Activated CD8-positive, alpha-beta memory T cell treated with anti-CD3 and anti-CD28 coated beads, Interleukin-2, amount 10 ng/mL, durations not matched to agents 7 days and 5 days (primary cell): Measurements from ENCODE around the gene MUS81. TPM values are rescaled to one million over a fixed set of nuclear protein-coding genes. Genes with fewer than 3 reads are reported as not detected.
"Not testable (repeated sequence)": the region's sequence is repeated elsewhere in the genome, so short reads cannot be mapped to it uniquely, and the experiment has no call there.

Source experiments
- ATAC-seq: fragments of 150-1000 bp; cut with Tn5 transposase; one replicate; pipeline ENCODE4 v1.10.0; 2021; ENCODE audit warnings: moderate library complexity
- CTCF ChIA-PET: fragments of 350-600 bp; sonication (Branson Sonifier 250); formaldehyde crosslinking; loops from one replicate; lab custom pipeline; 2021; ENCODE audit warnings: antibody characterized with exemption; lab: Charles Lee
- DNase-seq: peaks from one replicate; pipeline ENCODE4 v3.0.0-alpha.2; 2020
- H3K27ac Mint-ChIP-seq: one replicate; pipeline ENCODE4 v1.8.0; 2021; ENCODE audit warnings: mild to moderate bottlenecking, mixed read lengths
- H3K27me3 Mint-ChIP-seq: one replicate; pipeline ENCODE4 v1.8.0; 2021; ENCODE audit warnings: mixed read lengths
- H3K36me3 Mint-ChIP-seq: one replicate; pipeline ENCODE4 v1.8.0; 2021; ENCODE audit warnings: mild to moderate bottlenecking, mixed read lengths
- H3K4me1 Mint-ChIP-seq: one replicate; pipeline ENCODE4 v1.8.0; 2021; ENCODE audit warnings: mixed read lengths
- H3K4me3 Mint-ChIP-seq: one replicate; pipeline ENCODE4 v1.8.0; 2021; ENCODE audit warnings: mild to moderate bottlenecking, moderate library complexity, mixed read lengths
- H3K9me3 Mint-ChIP-seq: one replicate; pipeline ENCODE4 v1.8.0; 2022; ENCODE audit warnings: low read depth, mixed read lengths
- total RNA-seq, 2 experiments: library from RNA; stranded (reverse); gene quantifications; one replicate each; pipeline ENCODE4 v1.2.3, GENCODE V29; 2021

The MUS81 gene
- total RNA-seq, 2 experiments from 2014 or later = 106 to 125 TPM

GRCh38 chr11:65826984-65827735 lies 33.1 kb upstream of the MUS81 start:
- H3K27me3 Mint-ChIP-seq = peaks cover 19% of the 10 kb centered on the region
- DNase-seq = no peak
- no peak overlapping the region for H3K27ac Mint-ChIP-seq
- H3K4me3 Mint-ChIP-seq = no peak overlapping the region
- no peak for ATAC-seq
- CTCF ChIA-PET = interaction anchor here (1.1 to 2.1 kb wide), 6 partner anchors 9 to 645 kb away, joined by 3 to 13 read pairs (median 4); partner anchors contain the start of genes CAPN1 and KAT5
- no peaks in the 10 kb centered on the region for H3K36me3 Mint-ChIP-seq
- peaks cover 17% of the 10 kb centered on the region for H3K4me1 Mint-ChIP-seq
- H3K9me3 Mint-ChIP-seq = no peaks in the 10 kb centered on the region

- Mint-ChIP-seq H3K27ac (no peak overlapping the region), H3K4me1 (peaks cover 24% of the 10 kb centered on the region), H3K27me3 (peaks cover 28% of the 10 kb centered on the region), H3K9me3 (no peaks in the 10 kb centered on the region), H3K36me3 (peaks cover 4% of the 10 kb centered on the region), H3K4me3 (no peak overlapping the region)
- CTCF ChIA-PET = interaction anchor here (0.6 to 1.7 kb wide), 4 partner anchors 11 to 123 kb away, joined by 3 to 7 read pairs (median 3); no protein-coding TSS in a partner anchor
- no peak for DNase-seq
- ATAC-seq = no peak
Measured at GRCh38 chr11:65829459-65829858, 30.8 kb upstream of the MUS81 start.

GRCh38 chr11:65832231-65832630 lies 28.0 kb upstream of the MUS81 start:
- H3K27ac Mint-ChIP-seq, ATAC-seq, H3K9me3 Mint-ChIP-seq, DNase-seq, H3K4me3 Mint-ChIP-seq, H3K36me3 Mint-ChIP-seq: not testable (repeated sequence)
- peaks cover 24% of the 10 kb centered on the region for H3K4me1 Mint-ChIP-seq
- CTCF ChIA-PET = interaction anchor here (1.0 to 3.9 kb wide), 13 partner anchors 10 to 190 kb away, joined by 3 to 24 read pairs (median 6); partner anchors contain the start of genes AP5B1, CFL1, FIBP and KAT5
- peaks cover 28% of the 10 kb centered on the region for H3K27me3 Mint-ChIP-seq

- DNase-seq (peak; percentile 97), ATAC-seq (peak; percentile 100)
- peaks cover 4% of the 10 kb centered on the region for H3K36me3 Mint-ChIP-seq
- H3K4me3 Mint-ChIP-seq = no peak within 1 kb of the TSS
- H3K27ac Mint-ChIP-seq = peak within 1 kb of the TSS; percentile 31
- H3K27me3 Mint-ChIP-seq = peaks cover 28% of the 10 kb centered on the region
- no peaks in the 10 kb centered on the region for H3K9me3 Mint-ChIP-seq
- CTCF ChIA-PET = interaction anchor here (0.6 to 3.9 kb wide), 20 partner anchors 12 to 1615 kb away, joined by 3 to 24 read pairs (median 4); partner anchors contain the start of genes AP5B1, CFL1, FIBP and KAT5
- peaks cover 15% of the 10 kb centered on the region for H3K4me1 Mint-ChIP-seq
Measured at GRCh38 chr11:65833297-65834030, 26.8 kb upstream of the MUS81 start, which contains the start of gene SNX32. Gene SNX32 (plus strand): TSS chr11:65833963. CDS start chr11:65834066, 103 bp downstream.

- no peaks in the 10 kb centered on the region for H3K9me3 Mint-ChIP-seq
- DNase-seq (no peak), ATAC-seq (no peak)
- peaks cover 13% of the 10 kb centered on the region for H3K4me1 Mint-ChIP-seq
- H3K36me3 Mint-ChIP-seq = peaks cover 4% of the 10 kb centered on the region
- CTCF ChIA-PET = interaction anchor here (0.7 to 3.9 kb wide), 11 partner anchors 17 to 154 kb away, joined by 3 to 24 read pairs (median 9); partner anchors contain the start of genes AP5B1, CFL1, FIBP and KAT5
- no peak overlapping the region for H3K27ac Mint-ChIP-seq
- H3K4me3 Mint-ChIP-seq = no peak overlapping the region
- peaks cover 25% of the 10 kb centered on the region for H3K27me3 Mint-ChIP-seq
Measured at GRCh38 chr11:65834202-65834601, 26.0 kb upstream of the MUS81 start.

- no peaks in the 10 kb centered on the region for H3K9me3 Mint-ChIP-seq
- H3K4me3 Mint-ChIP-seq = no peak overlapping the region
- no peaks in the 10 kb centered on the region for H3K36me3 Mint-ChIP-seq
- CTCF ChIA-PET = interaction anchor here (1.7 kb wide), 1 partner anchor 10 kb away, joined by 3 read pairs; no protein-coding TSS in a partner anchor
- DNase-seq (no peak), ATAC-seq (no peak)
- no peaks in the 10 kb centered on the region for H3K27me3 Mint-ChIP-seq
- no peak overlapping the region for H3K27ac Mint-ChIP-seq
- H3K4me1 Mint-ChIP-seq = no peaks in the 10 kb centered on the region
Measured at GRCh38 chr11:65842144-65842543, 18.1 kb upstream of the MUS81 start.

- Mint-ChIP-seq H3K4me3 (no peak overlapping the region), H3K27me3 (no peaks in the 10 kb centered on the region), H3K27ac (no peak overlapping the region), H3K4me1 (no peaks in the 10 kb centered on the region), H3K9me3 (no peaks in the 10 kb centered on the region), H3K36me3 (no peaks in the 10 kb centered on the region)
- CTCF ChIA-PET = interaction anchor here (0.7 to 1.4 kb wide), 3 partner anchors 74 to 180 kb away, joined by 3 to 4 read pairs (median 3); no protein-coding TSS in a partner anchor
- no peak for DNase-seq
- no peak for ATAC-seq
Measured at GRCh38 chr11:65843811-65844210, 16.4 kb upstream of the MUS81 start.

- no peaks in the 10 kb centered on the region for H3K4me1 Mint-ChIP-seq
- H3K4me3 Mint-ChIP-seq = no peak overlapping the region
- H3K27ac Mint-ChIP-seq = no peak overlapping the region
- ATAC-seq (no peak), DNase-seq (no peak)
- H3K9me3 Mint-ChIP-seq = no peaks in the 10 kb centered on the region
- no peaks in the 10 kb centered on the region for H3K27me3 Mint-ChIP-seq
- H3K36me3 Mint-ChIP-seq = no peaks in the 10 kb centered on the region
- CTCF ChIA-PET = interaction anchor here (0.7 to 1.9 kb wide), 4 partner anchors 17 to 181 kb away, joined by 3 to 5 read pairs (median 4); partner anchors contain the start of gene FIBP
Measured at GRCh38 chr11:65844231-65844872, 15.9 kb upstream of the MUS81 start.

- ATAC-seq (no peak), DNase-seq (no peak)
- no peak overlapping the region for H3K27ac Mint-ChIP-seq
- peaks cover 17% of the 10 kb centered on the region for H3K36me3 Mint-ChIP-seq
- CTCF ChIA-PET = interaction anchor here (1.2 to 4.7 kb wide), 5 partner anchors 12 to 137 kb away, joined by 3 to 17 read pairs (median 4); partner anchors contain the start of genes CCDC85B, FIBP and MUS81
- H3K27me3 Mint-ChIP-seq = no peaks in the 10 kb centered on the region
- H3K9me3 Mint-ChIP-seq = peaks cover 2% of the 10 kb centered on the region
- peaks cover 2% of the 10 kb centered on the region for H3K4me1 Mint-ChIP-seq
- H3K4me3 Mint-ChIP-seq = no peak overlapping the region
Measured at GRCh38 chr11:65847746-65848145, 12.5 kb upstream of the MUS81 start.

- not testable (repeated sequence) for ATAC-seq, H3K27me3 Mint-ChIP-seq, H3K9me3 Mint-ChIP-seq, H3K27ac Mint-ChIP-seq, H3K4me1 Mint-ChIP-seq, H3K4me3 Mint-ChIP-seq, DNase-seq
- H3K36me3 Mint-ChIP-seq = peaks cover 26% of the 10 kb centered on the region
- CTCF ChIA-PET = interaction anchor here (0.6 to 5.6 kb wide), 7 partner anchors 9 to 161 kb away, joined by 3 to 20 read pairs (median 4); partner anchors contain the start of genes CCDC85B, CFL1 and FIBP
Measured at GRCh38 chr11:65848693-65849092, 11.5 kb upstream of the MUS81 start.

GRCh38 chr11:65849366-65849765 lies 10.9 kb upstream of the MUS81 start:
- H3K9me3 Mint-ChIP-seq = peaks cover 2% of the 10 kb centered on the region
- DNase-seq (no peak), ATAC-seq (no peak)
- CTCF ChIA-PET = interaction anchor here (0.9 to 5.6 kb wide), 9 partner anchors 9 to 79 kb away, joined by 3 to 20 read pairs (median 5); partner anchors contain the start of genes CCDC85B, CFL1, FIBP and MUS81
- no peak overlapping the region for H3K27ac Mint-ChIP-seq
- H3K4me3 Mint-ChIP-seq = no peak overlapping the region
- peaks cover 33% of the 10 kb centered on the region for H3K36me3 Mint-ChIP-seq
- no peaks in the 10 kb centered on the region for H3K27me3 Mint-ChIP-seq
- peaks cover 8% of the 10 kb centered on the region for H3K4me1 Mint-ChIP-seq

- H3K4me1 Mint-ChIP-seq = peaks cover 11% of the 10 kb centered on the region
- peaks cover 2% of the 10 kb centered on the region for H3K9me3 Mint-ChIP-seq
- H3K27ac Mint-ChIP-seq = no peak overlapping the region
- H3K36me3 Mint-ChIP-seq = peaks cover 37% of the 10 kb centered on the region
- CTCF ChIA-PET = interaction anchor here (1.6 to 5.6 kb wide), 7 partner anchors 10 to 79 kb away, joined by 4 to 20 read pairs (median 9); partner anchors contain the start of genes CCDC85B, FIBP and MUS81
- ATAC-seq (peak; percentile 6), DNase-seq (no peak)
- no peak overlapping the region for H3K4me3 Mint-ChIP-seq
- H3K27me3 Mint-ChIP-seq = no peaks in the 10 kb centered on the region
Measured at GRCh38 chr11:65849771-65850216, 10.4 kb upstream of the MUS81 start.
